H9 (cell line): ENCODE data around the gene RCAN2. TPM values are rescaled to one million over a fixed set of nuclear protein-coding genes. Genes with fewer than 3 reads are reported as not detected.
A peak's percentile ranks its signal among the peaks of the same experiment; 100 is the strongest.

Experiments used
- DNase-seq: peaks from one replicate; pipeline ENCODE4 v3.0.0-alpha.2; 2017
- H2AFZ ChIP-seq: one replicate; pipeline ENCODE4 v1.6.1; 2013; ENCODE audit warnings: mild to moderate bottlenecking, low read length, control low read depth, moderate library complexity
- H2AK5ac ChIP-seq: 2 replicates; pipeline ENCODE4 v1.6.1; 2013; ENCODE audit warnings: low read length, control low read depth, mixed read lengths; ENCODE audit not compliant: insufficient read length
- H2BK120ac ChIP-seq: one replicate; pipeline ENCODE4 v1.6.1; 2013; ENCODE audit warnings: low read depth, mild to moderate bottlenecking, low read length, control low read depth, inconsistent platforms; ENCODE audit not compliant: poor library complexity, severe bottlenecking
- H2BK12ac ChIP-seq: 2 replicates; pipeline ENCODE4 v1.6.1; 2013; ENCODE audit warnings: low read length, control low read depth, mixed read lengths, low read depth; ENCODE audit not compliant: insufficient read length
- H2BK15ac ChIP-seq: 2 replicates; pipeline ENCODE4 v1.6.1; 2013; ENCODE audit warnings: low read depth, low read length, control low read depth
- H2BK20ac ChIP-seq: one replicate; pipeline ENCODE4 v1.6.1; 2013; ENCODE audit warnings: low read depth, mild to moderate bottlenecking, low read length, control low read depth, inconsistent platforms; ENCODE audit not compliant: poor library complexity, severe bottlenecking
- H2BK5ac ChIP-seq: 2 replicates; pipeline ENCODE4 v1.6.1; 2013; ENCODE audit warnings: low read length, control low read depth, mixed read lengths; ENCODE audit not compliant: insufficient read length
- H3K14ac ChIP-seq: 2 replicates; pipeline ENCODE4 v1.6.1; 2013; ENCODE audit warnings: low read length, control low read depth; ENCODE audit not compliant: insufficient read depth
- H3K18ac ChIP-seq: 2 replicates; pipeline ENCODE4 v1.6.1; 2013; ENCODE audit warnings: low read depth, mild to moderate bottlenecking, mixed read lengths, low read length, control low read depth; ENCODE audit not compliant: insufficient read length
- H3K23ac ChIP-seq: 2 replicates; pipeline ENCODE4 v1.6.1; 2013; ENCODE audit warnings: low read length, control low read depth, mixed read lengths, low read depth; ENCODE audit not compliant: insufficient read length
- H3K23me2 ChIP-seq: 2 replicates; pipeline ENCODE4 v1.6.1; 2013; ENCODE audit warnings: low read depth, mild to moderate bottlenecking, mixed read lengths, low read length, control low read depth; ENCODE audit not compliant: insufficient read length, poor library complexity, severe bottlenecking
- H3K27ac ChIP-seq: 2 replicates; pipeline ENCODE4 v1.5.1; 2013; ENCODE audit warnings: low read length, control low read depth, mixed read lengths, low read depth; ENCODE audit not compliant: insufficient read length
- H3K27me3 ChIP-seq: 2 replicates; pipeline ENCODE4 v1.6.1; 2013; ENCODE audit warnings: low read length, control low read depth, inconsistent platforms; ENCODE audit not compliant: insufficient read depth
- H3K4ac ChIP-seq: 2 replicates; pipeline ENCODE4 v1.6.1; 2013; ENCODE audit warnings: low read depth, mild to moderate bottlenecking, control low read depth, inconsistent platforms, low read length, moderate library complexity
- H3K4me1 ChIP-seq: 2 replicates; pipeline ENCODE4 v1.6.1; 2013; ENCODE audit warnings: low read length, control low read depth, inconsistent platforms; ENCODE audit not compliant: insufficient read depth
- H3K4me2 ChIP-seq: 2 replicates; pipeline ENCODE4 v1.6.1; 2013; ENCODE audit warnings: low read length, control low read depth, mixed read lengths; ENCODE audit not compliant: insufficient read length, insufficient read depth
- H3K56ac ChIP-seq: 2 replicates; pipeline ENCODE4 v1.6.1; 2013; ENCODE audit warnings: low read depth, mild to moderate bottlenecking, mixed read lengths, low read length, control low read depth; ENCODE audit not compliant: insufficient read length
- H3K79me1 ChIP-seq: 2 replicates; pipeline ENCODE4 v1.6.1; 2013; ENCODE audit warnings: low read depth, mild to moderate bottlenecking, moderate library complexity, low read length, control low read depth, inconsistent platforms; ENCODE audit not compliant: insufficient read depth, poor library complexity, severe bottlenecking
- H3K79me2 ChIP-seq: 2 replicates; pipeline ENCODE4 v1.6.1; 2013; ENCODE audit warnings: low read length, control low read depth, inconsistent platforms; ENCODE audit not compliant: insufficient read depth
- H3K9ac ChIP-seq: 2 replicates; pipeline ENCODE4 v1.6.1; 2013; ENCODE audit warnings: low read length, control low read depth, mixed read lengths; ENCODE audit not compliant: insufficient read length; ENCODE audit errors: extremely low read depth
- H3K9me3 ChIP-seq: one replicate; pipeline ENCODE4 v1.6.1; 2013; ENCODE audit warnings: low read depth, low read length, inconsistent platforms; ENCODE audit not compliant: control insufficient read depth
- H3T11ph ChIP-seq: one replicate; pipeline ENCODE4 v1.6.1; 2013; ENCODE audit warnings: mild to moderate bottlenecking, low read length, control low read depth, inconsistent platforms
- H4K20me1 ChIP-seq: one replicate; pipeline ENCODE4 v1.6.1; 2013; ENCODE audit not compliant: control insufficient read depth, insufficient read length, insufficient read depth
- H4K5ac ChIP-seq: 2 replicates; pipeline ENCODE4 v1.6.1; 2013; ENCODE audit warnings: low read depth, mild to moderate bottlenecking, mixed read lengths, low read length, control low read depth; ENCODE audit not compliant: insufficient read length
- H4K8ac ChIP-seq: replicated peaks from 2 replicates; pipeline ENCODE4 v1.6.1; 2013; ENCODE audit warnings: low read length, control low read depth, mixed read lengths, low read depth; ENCODE audit not compliant: insufficient read length
- H4K91ac ChIP-seq: 2 replicates; pipeline ENCODE4 v1.6.1; 2013; ENCODE audit warnings: low read depth, mild to moderate bottlenecking, moderate library complexity, mixed read lengths, low read length, control low read depth; ENCODE audit not compliant: insufficient read length
- H3K27ac Mint-ChIP-seq, 3 experiments: 2 replicates in 2 of 3; 3 replicates in 1 of 3; pipeline ENCODE4 v1.8.0; 2020 to 2021; ENCODE audit warnings: mixed read lengths in 3 of 3, mild to moderate bottlenecking in 1 of 3, moderate library complexity in 1 of 3
- H3K27me3 Mint-ChIP-seq: 2 replicates; pipeline ENCODE4 v1.8.0; 2021; ENCODE audit warnings: low read depth, mild to moderate bottlenecking, moderate library complexity, mixed read lengths
- H3K36me3 Mint-ChIP-seq, 3 experiments: 2 replicates in 2 of 3; 3 replicates in 1 of 3; pipeline ENCODE4 v1.8.0; 2020 to 2021; ENCODE audit warnings: low read depth in 3 of 3, mixed read lengths in 3 of 3; ENCODE audit not compliant: insufficient read depth in 1 of 3
- H3K4me1 Mint-ChIP-seq, 2 experiments: 2 replicates each; pipeline ENCODE4 v1.8.0; 2020; ENCODE audit warnings: mixed read lengths in 2 of 2
- H3K4me3 Mint-ChIP-seq, 2 experiments: 2 replicates in 1 of 2; 3 replicates in 1 of 2; pipeline ENCODE4 v1.8.0; 2020 to 2021; ENCODE audit warnings: mild to moderate bottlenecking in 2 of 2, mixed read lengths in 2 of 2, moderate library complexity in 1 of 2
- H3K9me3 Mint-ChIP-seq, 2 experiments: 2 replicates in 1 of 2; 3 replicates in 1 of 2; pipeline ENCODE4 v1.8.0; 2020; ENCODE audit warnings: mild to moderate bottlenecking in 2 of 2, mixed read lengths in 2 of 2, moderate library complexity in 1 of 2
- WGBS: extraction: QIAGEN DNeasy Blood & Tissue Kit; methylation state at CpG from one replicate; pipeline ENCODE4 v1.1.7; 2013; ENCODE audit warnings: missing lambda C conversion rate, low lambda C conversion rate, mixed read lengths; ENCODE audit not compliant: insufficient read length; ENCODE audit errors: extremely low coverage; 5-methylcytosine and 5-hydroxymethylcytosine counted together
- total RNA-seq: library from RNA; stranded (reverse); gene quantifications from 2 replicates; pipeline ENCODE4 v1.2.1, GENCODE V29; 2021
- TF ChIP-seq, protein P1 (sequence below): fragments of 200-600 bp; sonication (generic); conservative IDR thresholded peaks from 3 replicates; pipeline ENCODE4 v1.8.0; 2021; ENCODE audit warnings: antibody characterized with exemption, mild to moderate bottlenecking

Gene RCAN2
- total RNA-seq, 1 experiment from 2014 or later, result 3.0 TPM

DNA sequence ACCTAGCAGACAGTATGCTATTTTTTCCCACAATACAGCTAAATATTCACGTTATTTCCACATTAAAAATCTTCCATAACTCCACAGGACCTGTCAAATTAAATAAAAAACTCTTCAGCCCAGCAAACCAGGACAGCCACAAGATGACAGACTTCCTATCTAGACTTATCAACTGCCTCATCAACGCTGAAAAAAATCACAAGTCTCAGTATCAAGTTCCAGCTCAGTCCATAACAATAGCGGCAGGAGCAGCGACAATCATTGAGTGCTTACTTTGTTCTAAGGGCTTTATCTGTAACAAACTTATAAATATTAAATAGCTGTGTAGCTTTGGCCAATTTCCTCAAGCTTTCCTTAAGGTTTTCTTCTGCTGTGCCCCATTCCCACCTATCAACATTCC is 24.7 kb downstream of the RCAN2 start:
- Histone ChIP-seq H3K4me2 (no peak overlapping the region), H3K56ac (no peak overlapping the region), H3K79me2 (no peaks in the 10 kb centered on the region), H3K18ac (no peak overlapping the region), H2AFZ (no peak overlapping the region), H4K91ac (no peak overlapping the region), H3K9me3 (no peaks in the 10 kb centered on the region), H3K27ac (no peak overlapping the region), H2BK120ac (no peak overlapping the region), H3K23me2 (peaks cover 4% of the 10 kb centered on the region), H2BK5ac (no peak overlapping the region), H4K5ac (no peak overlapping the region), H2BK15ac (no peak overlapping the region), H3K9ac (no peak overlapping the region), H3T11ph (no peak overlapping the region), H3K23ac (no peak overlapping the region), H3K27me3 (no peaks in the 10 kb centered on the region), H4K20me1 (no peaks in the 10 kb centered on the region), H3K4me1 (peaks cover 20% of the 10 kb centered on the region; the same call in 1 of the 2 replicates), H3K14ac (no peak overlapping the region), H2BK20ac (no peak overlapping the region), H2AK5ac (no peak overlapping the region), H4K8ac (no peak overlapping the region), H3K79me1 (no peaks in the 10 kb centered on the region), H3K4ac (no peak overlapping the region), H2BK12ac (no peak overlapping the region)
- Mint-ChIP-seq H3K27me3 (no peaks in the 10 kb centered on the region), H3K36me3 (peaks cover 0 to 4% (median 3%) of the 10 kb centered on the region in 3 experiments; a peak in 3 of 7 replicates), H3K4me1 (peaks cover 34 to 35% of the 10 kb centered on the region in 2 experiments), H3K27ac (peak overlapping the region in 1 of 3 experiments; percentile 23; a peak in 1 of 7 replicates), H3K9me3 (peaks cover 0 to 7% of the 10 kb centered on the region in 2 experiments; a peak in 3 of 5 replicates), H3K4me3 (no peak overlapping the region)
- TF ChIP-seq, protein P1, sequence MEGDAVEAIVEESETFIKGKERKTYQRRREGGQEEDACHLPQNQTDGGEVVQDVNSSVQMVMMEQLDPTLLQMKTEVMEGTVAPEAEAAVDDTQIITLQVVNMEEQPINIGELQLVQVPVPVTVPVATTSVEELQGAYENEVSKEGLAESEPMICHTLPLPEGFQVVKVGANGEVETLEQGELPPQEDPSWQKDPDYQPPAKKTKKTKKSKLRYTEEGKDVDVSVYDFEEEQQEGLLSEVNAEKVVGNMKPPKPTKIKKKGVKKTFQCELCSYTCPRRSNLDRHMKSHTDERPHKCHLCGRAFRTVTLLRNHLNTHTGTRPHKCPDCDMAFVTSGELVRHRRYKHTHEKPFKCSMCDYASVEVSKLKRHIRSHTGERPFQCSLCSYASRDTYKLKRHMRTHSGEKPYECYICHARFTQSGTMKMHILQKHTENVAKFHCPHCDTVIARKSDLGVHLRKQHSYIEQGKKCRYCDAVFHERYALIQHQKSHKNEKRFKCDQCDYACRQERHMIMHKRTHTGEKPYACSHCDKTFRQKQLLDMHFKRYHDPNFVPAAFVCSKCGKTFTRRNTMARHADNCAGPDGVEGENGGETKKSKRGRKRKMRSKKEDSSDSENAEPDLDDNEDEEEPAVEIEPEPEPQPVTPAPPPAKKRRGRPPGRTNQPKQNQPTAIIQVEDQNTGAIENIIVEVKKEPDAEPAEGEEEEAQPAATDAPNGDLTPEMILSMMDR, result no peak
- 100% methylated on average over 1 of the region's 4 CpGs for WGBS
- DNase-seq, result no peak
